Ecto neural progenitor cell (in vitro differentiated cells): ENCODE data around the gene RND1.
"Not testable (repeated sequence)": the region's sequence is repeated elsewhere in the genome, so short reads cannot be mapped to it uniquely, and the experiment has no call there.

Experiments used
- DNase-seq: peaks from one replicate; pipeline ENCODE4 v3.0.0-alpha.2; 2018; ENCODE audit warnings: low spot score

Gene RND1

GRCh38 chr12:48866052-48866711, 512 bp upstream of the RND1 start:
- DNase-seq: no peak

- no peak for DNase-seq
Measured at GRCh38 chr12:48863291-48863690, 2.4 kb downstream of the RND1 start.

- DNase-seq: peak; percentile 74
Measured at GRCh38 chr12:48862760-48863159, 2.9 kb downstream of the RND1 start.

- no peak for DNase-seq
Measured at GRCh38 chr12:48861111-48861510, 4.6 kb downstream of the RND1 start.

GRCh38 chr12:48860236-48860635, 5.4 kb downstream of the RND1 start:
- not testable (repeated sequence) for DNase-seq

- no peak for DNase-seq
Measured at GRCh38 chr12:48859607-48860006, 6.1 kb downstream of the RND1 start.

- DNase-seq: no peak
Measured at GRCh38 chr12:48858043-48858442, 7.6 kb downstream of the RND1 start.

- no peak for DNase-seq
Measured at GRCh38 chr12:48857278-48857994, 8.2 kb downstream of the RND1 start.

- no peak for DNase-seq
Measured at GRCh38 chr12:48856379-48856778, 9.3 kb downstream of the RND1 start.

GRCh38 chr12:48854932-48855331, 10.7 kb downstream of the RND1 start:
- DNase-seq: not testable (repeated sequence)

GRCh38 chr12:48854488-48854887, 11.2 kb downstream of the RND1 start:
- no peak for DNase-seq

- peak; percentile 94 for DNase-seq
Measured at GRCh38 chr12:48852734-48853688, 12.7 kb downstream of the RND1 start.

GRCh38 chr12:48851883-48852733, 13.6 kb downstream of the RND1 start, which contains the start of gene DDX23:
TSS of gene DDX23 (minus strand) at chr12:48852163. CDS start at chr12:48845782, 6,381 bp downstream.
- DNase-seq: peak; percentile 98

GRCh38 chr12:48842021-48842420, 23.6 kb downstream of the RND1 start:
- DNase-seq: not testable (repeated sequence)

- no peak for DNase-seq
Measured at GRCh38 chr12:48838048-48838447, 27.6 kb downstream of the RND1 start.

GRCh38 chr12:48832321-48833060, 33.2 kb downstream of the RND1 start:
- DNase-seq: no peak

GRCh38 chr12:48831257-48831656, 34.4 kb downstream of the RND1 start:
- DNase-seq: no peak

GRCh38 chr12:48828841-48829575, 36.7 kb downstream of the RND1 start:
- DNase-seq: no peak

- DNase-seq: no peak
Measured at GRCh38 chr12:48828293-48828692, 37.4 kb downstream of the RND1 start.

GRCh38 chr12:48827513-48828096, 38.1 kb downstream of the RND1 start:
- DNase-seq: no peak
